BE2C (cell line): ENCODE data around the gene SYVN1.
"Not testable (repeated sequence)": the region's sequence is repeated elsewhere in the genome, so short reads cannot be mapped to it uniquely, and the experiment has no call there.

Experiments
- DNase-seq: peaks from one replicate; pipeline ENCODE4 v3.0.0-alpha.2; 2020
- H3K27me3 ChIP-seq: fragments of 250-450 bp; sonication (Bioruptor Pico); 2 replicates; pipeline ENCODE4 v1.5.1; 2020; ENCODE audit warnings: mild to moderate bottlenecking
- H3K36me3 ChIP-seq: fragments of 250-450 bp; sonication (Bioruptor Pico); 2 replicates; pipeline ENCODE4 v1.5.1; 2020; ENCODE audit warnings: mild to moderate bottlenecking
- H3K4me1 ChIP-seq: fragments of 250-450 bp; sonication (Bioruptor Pico); 2 replicates; pipeline ENCODE4 v1.5.1; 2020
- H3K4me3 ChIP-seq: 2 replicates; pipeline ENCODE4 v1.5.1; 2011; ENCODE audit warnings: low read depth, low read length
- H3K9me3 ChIP-seq: fragments of 250-450 bp; sonication (Bioruptor Pico); 2 replicates; pipeline ENCODE4 v1.5.1; 2020
- CTCF ChIP-seq: IDR thresholded peaks from 2 replicates; pipeline ENCODE4 v1.5.1; 2012; ENCODE audit warnings: mild to moderate bottlenecking, low read depth, low read length

Gene SYVN1

DNA sequence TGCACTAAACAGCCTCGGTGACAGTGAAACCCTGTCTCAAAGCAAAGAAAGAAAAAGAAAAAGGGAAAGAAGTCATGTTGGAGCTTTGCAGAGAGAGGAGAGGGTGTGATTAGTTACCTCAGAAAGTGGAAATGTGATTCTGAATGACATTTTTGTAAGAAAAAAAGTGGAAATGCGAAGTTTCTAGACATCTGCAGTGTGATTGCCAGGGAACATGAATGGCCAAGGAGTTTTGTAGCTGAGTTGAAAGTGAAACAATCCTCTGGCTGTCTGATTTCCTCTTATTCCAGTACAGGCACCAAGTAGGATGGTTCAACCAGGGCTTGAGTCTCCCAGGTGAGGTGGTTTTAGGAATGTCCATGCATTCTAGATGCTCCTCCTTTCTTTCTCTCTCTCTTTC is 17.8 kb upstream of the SYVN1 start:
- TF ChIP-seq CTCF: no peak
- no peak for DNase-seq
- Histone ChIP-seq H3K4me3 (no peak overlapping the region), H3K4me1 (no peaks in the 10 kb centered on the region), H3K27me3 (no peaks in the 10 kb centered on the region), H3K9me3 (no peaks in the 10 kb centered on the region), H3K36me3 (no peaks in the 10 kb centered on the region)

- H3K4me1 ChIP-seq: no peaks in the 10 kb centered on the region
- H3K4me3 ChIP-seq: no peak overlapping the region
- DNase-seq: no peak
- H3K36me3 ChIP-seq: no peaks in the 10 kb centered on the region
- no peaks in the 10 kb centered on the region for H3K9me3 ChIP-seq
- no peaks in the 10 kb centered on the region for H3K27me3 ChIP-seq
- no peak for TF ChIP-seq CTCF
These were observed 17.1 kb upstream of the SYVN1 start for GRCh38 chr11:65151331-65151899.

DNA sequence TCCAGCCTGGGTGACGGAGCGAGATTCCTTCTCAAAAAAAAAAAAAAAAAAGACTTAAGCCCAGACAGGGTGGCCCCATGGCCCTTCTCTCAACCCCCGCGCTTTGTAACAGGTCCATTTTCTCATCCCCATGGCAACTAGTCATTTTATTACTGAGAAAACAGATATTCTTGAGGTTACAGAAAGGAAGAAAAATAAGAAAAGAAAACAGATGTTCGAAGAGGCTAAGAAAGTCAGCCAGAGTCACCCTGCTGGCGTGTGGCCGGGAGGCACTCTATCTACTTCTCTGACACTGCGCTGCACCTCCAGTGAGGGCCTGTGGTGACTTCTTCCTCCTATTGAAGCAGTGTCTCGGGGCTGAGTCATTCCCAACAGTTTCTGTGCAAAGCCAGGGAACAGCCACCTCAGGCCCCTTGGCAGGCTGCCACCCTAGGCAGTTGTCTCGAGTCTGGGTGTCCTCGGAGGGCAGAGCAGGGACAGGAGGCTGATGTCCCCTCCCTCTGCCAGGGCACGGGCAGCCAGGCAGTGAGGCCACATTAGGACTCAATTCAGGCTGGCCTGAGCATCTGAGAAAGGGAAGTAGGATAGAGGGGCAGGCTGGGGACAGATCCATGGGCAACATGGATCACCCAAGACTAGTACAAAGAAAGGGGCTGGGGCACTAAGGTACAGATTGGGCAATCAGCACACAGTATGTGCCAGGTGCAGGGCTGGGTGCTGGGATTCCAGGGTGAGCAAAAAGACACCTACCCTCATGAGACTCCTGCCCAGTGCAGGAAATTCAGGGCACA is 16.4 kb upstream of the SYVN1 start:
- no peak for TF ChIP-seq CTCF
- H3K9me3 ChIP-seq: no peaks in the 10 kb centered on the region
- no peaks in the 10 kb centered on the region for H3K36me3 ChIP-seq
- H3K4me3 ChIP-seq: no peak overlapping the region
- no peaks in the 10 kb centered on the region for H3K27me3 ChIP-seq
- peak; percentile 81 for DNase-seq
- H3K4me1 ChIP-seq: no peaks in the 10 kb centered on the region

DNA sequence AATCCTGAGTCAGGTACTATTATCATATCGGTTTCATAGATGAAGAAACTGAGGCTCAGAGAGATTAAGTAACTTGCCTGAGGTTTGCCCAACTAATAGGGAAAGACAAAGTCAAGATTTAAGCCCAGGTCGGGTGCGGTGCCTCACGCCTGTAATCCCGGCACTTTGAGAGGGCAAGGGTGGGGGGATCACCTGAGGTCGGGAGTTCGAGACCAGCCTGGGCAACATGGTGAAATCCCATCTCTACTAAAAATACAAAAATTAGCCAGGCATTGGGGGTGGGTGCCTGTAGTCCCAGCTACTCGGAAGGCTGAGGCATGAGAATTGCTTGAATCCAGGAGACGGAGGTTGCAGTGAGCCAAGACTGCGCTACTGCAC is 15.8 kb upstream of the SYVN1 start:
- DNase-seq, H3K36me3 ChIP-seq, H3K27me3 ChIP-seq, H3K4me1 ChIP-seq, H3K4me3 ChIP-seq, H3K9me3 ChIP-seq: not testable (repeated sequence)

GRCh38 chr11:65148657-65149056 is 14.3 kb upstream of the SYVN1 start:
- H3K4me3 ChIP-seq: no peak overlapping the region
- H3K4me1 ChIP-seq: no peaks in the 10 kb centered on the region
- H3K36me3 ChIP-seq: no peaks in the 10 kb centered on the region
- H3K9me3 ChIP-seq: no peaks in the 10 kb centered on the region
- no peak for TF ChIP-seq CTCF
- no peak for DNase-seq
- no peaks in the 10 kb centered on the region for H3K27me3 ChIP-seq

GRCh38 chr11:65147352-65148075 is 13.2 kb upstream of the SYVN1 start:
- H3K36me3 ChIP-seq: no peaks in the 10 kb centered on the region
- H3K4me1 ChIP-seq: no peaks in the 10 kb centered on the region
- H3K4me3 ChIP-seq: no peak overlapping the region
- no peaks in the 10 kb centered on the region for H3K9me3 ChIP-seq
- H3K27me3 ChIP-seq: no peaks in the 10 kb centered on the region
- DNase-seq: no peak
- TF ChIP-seq CTCF: no peak
